ENCODE data around the gene CD1E. TPM values are rescaled to one million over a fixed set of nuclear protein-coding genes. Genes with fewer than 3 reads are reported as not detected.
"Not testable (repeated sequence)": the region's sequence is repeated elsewhere in the genome, so short reads cannot be mapped to it uniquely, and the experiment has no call there.

CD1E gene
- total RNA-seq, 1 experiment from 2014 or later, result not detected

DNA sequence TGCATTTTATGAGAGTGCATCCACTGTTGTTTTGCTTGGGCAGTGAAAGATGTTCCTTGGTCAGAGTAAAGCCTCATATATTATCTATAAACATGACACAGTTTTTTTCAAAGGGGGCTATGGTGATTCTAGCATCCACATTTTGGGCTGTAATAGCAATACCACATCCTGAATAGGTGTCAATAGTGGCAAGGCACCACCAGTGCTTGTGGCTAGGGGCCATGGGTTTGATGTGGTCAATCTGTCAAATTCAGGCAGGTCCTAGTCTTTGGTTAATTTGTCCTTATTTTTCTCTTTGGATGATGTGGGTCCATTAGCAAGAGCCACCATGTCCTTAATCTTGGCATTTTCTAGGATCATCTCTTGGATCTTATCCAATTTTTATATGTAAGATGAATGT is 13.1 kb downstream of the CD1E start:
- TF ChIP-seq, protein P1, sequence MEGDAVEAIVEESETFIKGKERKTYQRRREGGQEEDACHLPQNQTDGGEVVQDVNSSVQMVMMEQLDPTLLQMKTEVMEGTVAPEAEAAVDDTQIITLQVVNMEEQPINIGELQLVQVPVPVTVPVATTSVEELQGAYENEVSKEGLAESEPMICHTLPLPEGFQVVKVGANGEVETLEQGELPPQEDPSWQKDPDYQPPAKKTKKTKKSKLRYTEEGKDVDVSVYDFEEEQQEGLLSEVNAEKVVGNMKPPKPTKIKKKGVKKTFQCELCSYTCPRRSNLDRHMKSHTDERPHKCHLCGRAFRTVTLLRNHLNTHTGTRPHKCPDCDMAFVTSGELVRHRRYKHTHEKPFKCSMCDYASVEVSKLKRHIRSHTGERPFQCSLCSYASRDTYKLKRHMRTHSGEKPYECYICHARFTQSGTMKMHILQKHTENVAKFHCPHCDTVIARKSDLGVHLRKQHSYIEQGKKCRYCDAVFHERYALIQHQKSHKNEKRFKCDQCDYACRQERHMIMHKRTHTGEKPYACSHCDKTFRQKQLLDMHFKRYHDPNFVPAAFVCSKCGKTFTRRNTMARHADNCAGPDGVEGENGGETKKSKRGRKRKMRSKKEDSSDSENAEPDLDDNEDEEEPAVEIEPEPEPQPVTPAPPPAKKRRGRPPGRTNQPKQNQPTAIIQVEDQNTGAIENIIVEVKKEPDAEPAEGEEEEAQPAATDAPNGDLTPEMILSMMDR (conservative IDR thresholded peaks at IDR 0.05; ENCODE audit: low read depth, low read length), result no peak
- no peak for TF ChIP-seq EZH2 (IDR thresholded peaks at IDR 0.05; ENCODE audit: low read length, unreplicated experiment)
- H3K9ac ChIP-seq (ENCODE audit: low read length), result no peak overlapping the region
- H3K4me1 ChIP-seq (ENCODE audit: insufficient read depth, low read length), result no peaks in the 10 kb centered on the region
- H3F3A ChIP-seq (ENCODE audit: low read length, unreplicated experiment), result no peaks in the 10 kb centered on the region
- no peak for DNase-seq
- ChIA-PET POLR2A (ENCODE audit: unreplicated experiment) (no interaction called here), CTCF (no interaction called here)
- no peaks in the 10 kb centered on the region for H3K36me3 ChIP-seq (ENCODE audit: low read depth, low read length)
- no peak overlapping the region for H3K4me3 ChIP-seq (ENCODE audit: low read length)
- no peak overlapping the region for H3K27ac ChIP-seq (ENCODE audit: low read length)
- BruUV-seq (replicated peaks), result no TSS peak
- intact Hi-C loops (cut with micrococcal nuclease), result no loop called here
- no peaks in the 10 kb centered on the region for H4K20me1 ChIP-seq (ENCODE audit: low read length)
- H3K9me3 ChIP-seq (ENCODE audit: low read length), result no peaks in the 10 kb centered on the region; the same call in none of the 2 replicates
- no peak for ATAC-seq
- H3K9me2 ChIP-seq (replicated peaks; ENCODE audit: low read length), result no peaks in the 10 kb centered on the region
- H2AFZ ChIP-seq (ENCODE audit: low read length), result no peak overlapping the region
- no peaks in the 10 kb centered on the region for H3K79me2 ChIP-seq (ENCODE audit: low read length)
- no peaks in the 10 kb centered on the region for H3K27me3 ChIP-seq (ENCODE audit: low read length)
- H3K4me2 ChIP-seq (ENCODE audit: low read length), result no peak overlapping the region

DNA sequence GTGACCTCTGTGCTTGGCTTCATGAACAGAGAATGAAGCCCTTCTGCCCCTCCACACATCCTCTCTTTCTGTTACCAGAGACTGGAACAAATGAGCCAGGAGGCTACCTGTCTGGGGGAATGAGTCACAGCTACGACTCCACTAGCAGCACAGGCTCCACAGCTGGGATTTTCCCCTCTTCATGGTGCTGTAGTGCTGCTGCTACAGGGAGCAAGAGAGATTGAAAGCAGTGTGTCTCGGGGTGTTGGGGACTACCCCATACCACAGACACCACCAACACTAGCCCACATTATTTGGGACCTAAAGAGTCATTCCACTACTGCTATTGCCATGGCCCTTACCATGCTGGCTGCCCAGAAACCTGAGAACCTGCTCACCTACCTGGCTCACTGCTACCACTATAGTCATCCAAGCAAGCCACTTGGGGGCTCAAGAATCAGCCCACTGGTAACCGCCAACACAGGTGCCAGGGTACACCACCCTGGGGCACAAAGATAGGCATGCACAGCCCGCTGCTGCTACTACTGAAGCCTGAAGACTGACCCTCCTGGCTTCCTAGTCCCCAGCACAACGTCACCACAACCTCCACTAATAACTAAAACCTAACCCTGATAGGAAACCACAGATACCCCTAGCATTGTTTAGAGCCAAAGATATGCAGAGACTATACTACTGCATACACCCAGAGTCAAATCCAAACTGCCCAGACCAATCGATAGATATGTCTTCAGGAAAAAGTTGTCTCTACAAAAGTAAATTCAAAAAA is 17.7 kb downstream of the CD1E start:
- Histone ChIP-seq H3K79me2 (ENCODE audit: low read length) (no peaks in the 10 kb centered on the region), H3K9me2 (replicated peaks; ENCODE audit: low read length) (no peaks in the 10 kb centered on the region), H3K4me1 (ENCODE audit: insufficient read depth, low read length) (no peaks in the 10 kb centered on the region), H3K4me3 (ENCODE audit: low read length) (no peak overlapping the region), H3K27ac (ENCODE audit: low read length) (no peak overlapping the region), H3K27me3 (ENCODE audit: low read length) (no peaks in the 10 kb centered on the region), H3F3A (ENCODE audit: low read length, unreplicated experiment) (no peaks in the 10 kb centered on the region), H3K9me3 (ENCODE audit: low read length) (no peaks in the 10 kb centered on the region; the same call in none of the 2 replicates), H3K9ac (ENCODE audit: low read length) (no peak overlapping the region), H3K4me2 (ENCODE audit: low read length) (no peak overlapping the region), H3K36me3 (ENCODE audit: low read depth, low read length) (no peaks in the 10 kb centered on the region), H4K20me1 (ENCODE audit: low read length) (no peaks in the 10 kb centered on the region), H2AFZ (ENCODE audit: low read length) (no peak overlapping the region)
- DNase-seq (no peak), ATAC-seq (no peak)
- intact Hi-C loops (cut with micrococcal nuclease), result no loop called here
- TF ChIP-seq, protein P1 (conservative IDR thresholded peaks at IDR 0.05; ENCODE audit: low read depth, low read length), result no peak
- no peak for TF ChIP-seq EZH2phosphoT487 (IDR thresholded peaks at IDR 0.05; ENCODE audit: borderline replicate concordance, low read length)
- no peak for TF ChIP-seq EZH2 (IDR thresholded peaks at IDR 0.05; ENCODE audit: low read length, unreplicated experiment)
- POLR2A ChIA-PET (ENCODE audit: unreplicated experiment), result no interaction called here
- BruUV-seq (replicated peaks), result no TSS peak
- CTCF ChIA-PET, result no interaction called here

DNA sequence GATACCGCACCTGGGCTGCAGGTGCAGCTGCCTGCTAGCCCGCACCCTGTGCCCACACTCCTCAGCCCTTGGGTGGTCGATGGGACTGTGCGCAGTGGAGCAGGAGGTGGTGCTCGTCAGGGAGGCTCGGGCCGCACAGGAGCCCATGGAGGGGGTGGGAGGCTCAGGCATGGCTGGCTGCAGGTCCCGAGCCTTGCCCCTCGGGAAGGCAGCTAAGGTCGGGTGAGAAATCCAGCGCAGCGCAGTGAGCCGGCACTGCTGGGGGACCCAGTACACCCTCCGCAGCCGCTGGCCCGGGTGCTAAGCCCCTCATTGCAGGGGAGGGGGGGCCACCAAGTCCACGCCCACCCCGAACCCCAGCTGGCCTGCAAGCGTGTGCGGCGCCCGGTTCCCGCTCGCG is 20.4 kb downstream of the CD1E start:
- H2AFZ ChIP-seq (ENCODE audit: low read length); POLR2A ChIA-PET (ENCODE audit: unreplicated experiment); CTCF ChIA-PET: not testable (repeated sequence)

More for the DNA sequence above, 20.4 kb downstream of the CD1E start:
- H4K20me1 ChIP-seq (ENCODE audit: low read length); intact Hi-C loops (cut with micrococcal nuclease); H3K79me2 ChIP-seq (ENCODE audit: low read length); ATAC-seq; H3K27ac ChIP-seq (ENCODE audit: low read length); H3K9me3 ChIP-seq (ENCODE audit: low read length); H3K4me1 ChIP-seq (ENCODE audit: insufficient read depth, low read length); H3K36me3 ChIP-seq (ENCODE audit: low read depth, low read length); H3K9me2 ChIP-seq (replicated peaks; ENCODE audit: low read length); H3K9ac ChIP-seq (ENCODE audit: low read length); BruUV-seq (replicated peaks); H3K4me2 ChIP-seq (ENCODE audit: low read length); H3F3A ChIP-seq (ENCODE audit: low read length, unreplicated experiment); H3K27me3 ChIP-seq (ENCODE audit: low read length); H3K4me3 ChIP-seq (ENCODE audit: low read length); DNase-seq: not testable (repeated sequence)

Data from PC-3 (cell line).